Breast epithelium (tissue), 3 donors: Measurements from ENCODE around the gene FYN.

Experiments used
- POLR2AphosphoS5 ChIP-seq, 3 donors: sonication (generic); formaldehyde crosslinking; IDR thresholded peaks; one replicate each; pipeline ENCODE4 v1.6.1; 2017; ENCODE audit warnings: antibody characterized with exemption in 3 of 3
- TF ChIP-seq, protein P1 (sequence below), 3 donors: fragments of 450-650 bp; IDR thresholded peaks; one replicate each; pipeline ENCODE4 v1.5.1; 2016 to 2017; ENCODE audit warnings: antibody characterized with exemption in 3 of 3, mild to moderate bottlenecking in 3 of 3, moderate library complexity in 3 of 3

- TF ChIP-seq, protein P1, sequence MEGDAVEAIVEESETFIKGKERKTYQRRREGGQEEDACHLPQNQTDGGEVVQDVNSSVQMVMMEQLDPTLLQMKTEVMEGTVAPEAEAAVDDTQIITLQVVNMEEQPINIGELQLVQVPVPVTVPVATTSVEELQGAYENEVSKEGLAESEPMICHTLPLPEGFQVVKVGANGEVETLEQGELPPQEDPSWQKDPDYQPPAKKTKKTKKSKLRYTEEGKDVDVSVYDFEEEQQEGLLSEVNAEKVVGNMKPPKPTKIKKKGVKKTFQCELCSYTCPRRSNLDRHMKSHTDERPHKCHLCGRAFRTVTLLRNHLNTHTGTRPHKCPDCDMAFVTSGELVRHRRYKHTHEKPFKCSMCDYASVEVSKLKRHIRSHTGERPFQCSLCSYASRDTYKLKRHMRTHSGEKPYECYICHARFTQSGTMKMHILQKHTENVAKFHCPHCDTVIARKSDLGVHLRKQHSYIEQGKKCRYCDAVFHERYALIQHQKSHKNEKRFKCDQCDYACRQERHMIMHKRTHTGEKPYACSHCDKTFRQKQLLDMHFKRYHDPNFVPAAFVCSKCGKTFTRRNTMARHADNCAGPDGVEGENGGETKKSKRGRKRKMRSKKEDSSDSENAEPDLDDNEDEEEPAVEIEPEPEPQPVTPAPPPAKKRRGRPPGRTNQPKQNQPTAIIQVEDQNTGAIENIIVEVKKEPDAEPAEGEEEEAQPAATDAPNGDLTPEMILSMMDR (IDR thresholded peaks at IDR 0.05), result no peak
- no peak for TF ChIP-seq POLR2AphosphoS5 (IDR thresholded peaks at IDR 0.05)
Measured at GRCh38 chr6:111639266-111639665, 234.0 kb downstream of the FYN start.
